GM12873 (cell line): Measurements from ENCODE around the gene UTS2R.

Source experiments
- CTCF ChIP-seq: IDR thresholded peaks from 2 replicates; pipeline ENCODE4 v1.5.1; 2012; ENCODE audit warnings: low read depth, mild to moderate bottlenecking, moderate library complexity, low read length, control low read depth; ENCODE audit not compliant: insufficient read depth; ENCODE audit errors: missing control alignments

Gene UTS2R

GRCh38 chr17:82331345-82331939, 40.1 kb upstream of the UTS2R start:
- no peak for TF ChIP-seq CTCF

DNA sequence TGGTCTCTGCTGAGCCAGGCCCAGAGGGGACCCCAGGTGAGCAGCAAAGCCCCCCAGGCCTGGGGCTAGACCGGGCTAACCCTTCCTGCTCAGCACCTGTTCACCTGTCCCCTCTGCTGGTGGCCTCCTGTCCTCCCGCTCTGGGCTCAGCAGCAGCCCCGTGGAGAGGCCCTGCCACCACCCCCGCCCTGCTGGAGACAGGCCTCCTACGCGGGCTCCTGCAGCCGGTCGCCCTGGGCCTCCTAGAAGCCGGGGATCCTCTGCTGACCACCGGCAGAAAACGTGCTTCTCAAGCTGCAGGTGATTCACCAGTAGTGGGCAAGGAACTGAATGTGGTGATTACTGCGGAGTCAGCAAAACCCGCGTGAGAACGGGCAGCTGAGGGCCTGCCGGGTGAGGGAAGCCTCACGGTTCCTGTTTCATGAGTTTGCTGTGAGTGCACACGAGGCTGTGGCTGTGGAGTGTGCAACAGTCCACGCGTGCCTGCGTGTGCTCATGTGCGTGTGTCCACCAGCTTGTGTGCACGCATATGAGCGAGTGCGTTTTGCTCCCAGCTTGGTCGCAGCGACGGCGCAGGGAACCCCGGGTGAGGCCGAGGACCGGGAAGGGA, 38.8 kb upstream of the UTS2R start:
- TF ChIP-seq CTCF = no peak

- no peak for TF ChIP-seq CTCF
These were observed 38.0 kb upstream of the UTS2R start, which contains the start of gene SECTM1 for GRCh38 chr17:82333279-82334171. Gene SECTM1, minus strand, starts transcription at chr17:82333766. Its CDS starts 6,526 bp downstream, at chr17:82327240.

- no peak for TF ChIP-seq CTCF
These were observed 37.4 kb upstream of the UTS2R start for GRCh38 chr17:82334204-82334621.

GRCh38 chr17:82334622-82335394, 36.8 kb upstream of the UTS2R start:
- no peak for TF ChIP-seq CTCF

GRCh38 chr17:82338858-82339633, 32.5 kb upstream of the UTS2R start:
- no peak for TF ChIP-seq CTCF
